ENCODE measurements around the gene CTNNA3.

Gene CTNNA3

GRCh38 chr10:66537186-66537585 lies 1158.8 kb downstream of the CTNNA3 start:
- no peak for DNase-seq (ENCODE audit: low read depth, low spot score)
- no peak overlapping the region for H3K27ac ChIP-seq

GRCh38 chr10:66535439-66535838 lies 1160.6 kb downstream of the CTNNA3 start:
- H3K27ac ChIP-seq = no peak overlapping the region
- DNase-seq (ENCODE audit: low read depth, low spot score) = no peak

GRCh38 chr10:66534866-66535265 lies 1161.1 kb downstream of the CTNNA3 start:
- no peak for DNase-seq (ENCODE audit: low read depth, low spot score)
- H3K27ac ChIP-seq = no peak overlapping the region

GRCh38 chr10:66521506-66521905 lies 1174.5 kb downstream of the CTNNA3 start:
- H3K27ac ChIP-seq = no peak overlapping the region
- DNase-seq (ENCODE audit: low read depth, low spot score) = no peak

GRCh38 chr10:66519616-66520015 lies 1176.4 kb downstream of the CTNNA3 start:
- no peak overlapping the region for H3K27ac ChIP-seq
- DNase-seq (ENCODE audit: low read depth, low spot score) = no peak

- DNase-seq (ENCODE audit: low read depth, low spot score) = no peak
- no peak overlapping the region for H3K27ac ChIP-seq
Measured at GRCh38 chr10:66514666-66515065, 1181.3 kb downstream of the CTNNA3 start.

- DNase-seq (ENCODE audit: low read depth, low spot score) = no peak
- H3K27ac ChIP-seq = no peak overlapping the region
Measured at GRCh38 chr10:66513504-66513903, 1182.5 kb downstream of the CTNNA3 start.

- peak overlapping the region; percentile 58 for H3K27ac ChIP-seq
- DNase-seq (ENCODE audit: low read depth, low spot score) = peak; percentile 64
Measured at GRCh38 chr10:66505003-66505657, 1190.9 kb downstream of the CTNNA3 start.

- DNase-seq (ENCODE audit: low read depth, low spot score) = no peak
Measured at GRCh38 chr10:66501356-66501755, 1194.6 kb downstream of the CTNNA3 start.

GRCh38 chr10:66483966-66484365 lies 1212.0 kb downstream of the CTNNA3 start:
- no peak for DNase-seq (ENCODE audit: low read depth, low spot score)
- no peak overlapping the region for H3K27ac ChIP-seq

More at GRCh38 chr10:66501356-66501755, 1194.6 kb downstream of the CTNNA3 start:
- H3K27ac ChIP-seq = no peak overlapping the region

GRCh38 chr10:66472156-66472555 lies 1223.8 kb downstream of the CTNNA3 start:
- DNase-seq (ENCODE audit: low read depth, low spot score) = no peak
- no peak overlapping the region for H3K27ac ChIP-seq

GRCh38 chr10:66467042-66467441 lies 1229.0 kb downstream of the CTNNA3 start:
- DNase-seq (ENCODE audit: low read depth, low spot score) = no peak
- no peak overlapping the region for H3K27ac ChIP-seq

GRCh38 chr10:66466622-66467021 lies 1229.4 kb downstream of the CTNNA3 start:
- DNase-seq (ENCODE audit: low read depth, low spot score) = peak; percentile 22
- H3K27ac ChIP-seq = no peak overlapping the region

- no peak for DNase-seq (ENCODE audit: low read depth, low spot score)
- H3K27ac ChIP-seq = no peak overlapping the region
Measured at GRCh38 chr10:66463611-66464010, 1232.4 kb downstream of the CTNNA3 start.

- no peak for DNase-seq (ENCODE audit: low read depth, low spot score)
- H3K27ac ChIP-seq = no peak overlapping the region
Measured at GRCh38 chr10:66457629-66458028, 1238.4 kb downstream of the CTNNA3 start.

- H3K27ac ChIP-seq = no peak overlapping the region
- no peak for DNase-seq (ENCODE audit: low read depth, low spot score)
Measured at GRCh38 chr10:66455304-66455703, 1240.7 kb downstream of the CTNNA3 start.

GRCh38 chr10:66440568-66440967 lies 1255.4 kb downstream of the CTNNA3 start:
- H3K27ac ChIP-seq = no peak overlapping the region
- DNase-seq (ENCODE audit: low read depth, low spot score) = no peak

GRCh38 chr10:66414943-66415342 lies 1281.1 kb downstream of the CTNNA3 start:
- DNase-seq (ENCODE audit: low read depth, low spot score) = no peak
- no peak overlapping the region for H3K27ac ChIP-seq

GRCh38 chr10:66405566-66405965 lies 1290.4 kb downstream of the CTNNA3 start:
- DNase-seq (ENCODE audit: low read depth, low spot score) = no peak
- H3K27ac ChIP-seq = no peak overlapping the region

GRCh38 chr10:66398669-66399068 lies 1297.3 kb downstream of the CTNNA3 start:
- no peak overlapping the region for H3K27ac ChIP-seq
- DNase-seq (ENCODE audit: low read depth, low spot score) = no peak

GRCh38 chr10:66394342-66395063 lies 1301.5 kb downstream of the CTNNA3 start:
- H3K27ac ChIP-seq = no peak overlapping the region
- DNase-seq (ENCODE audit: low read depth, low spot score) = no peak

- no peak overlapping the region for H3K27ac ChIP-seq
- no peak for DNase-seq (ENCODE audit: low read depth, low spot score)
Measured at GRCh38 chr10:66390926-66391325, 1305.1 kb downstream of the CTNNA3 start.

Measured in epithelial cell of prostate (primary cell).